HG02642 (cell line): ENCODE data around the gene FAM170B.

Experiments used
- ATAC-seq: cut with Tn5 transposase; IDR thresholded peaks from one replicate; pipeline ENCODE4 v1.9.1; 2021; ENCODE audit warnings: mild to moderate bottlenecking; ENCODE audit not compliant: unreplicated experiment, poor library complexity

Gene FAM170B

DNA sequence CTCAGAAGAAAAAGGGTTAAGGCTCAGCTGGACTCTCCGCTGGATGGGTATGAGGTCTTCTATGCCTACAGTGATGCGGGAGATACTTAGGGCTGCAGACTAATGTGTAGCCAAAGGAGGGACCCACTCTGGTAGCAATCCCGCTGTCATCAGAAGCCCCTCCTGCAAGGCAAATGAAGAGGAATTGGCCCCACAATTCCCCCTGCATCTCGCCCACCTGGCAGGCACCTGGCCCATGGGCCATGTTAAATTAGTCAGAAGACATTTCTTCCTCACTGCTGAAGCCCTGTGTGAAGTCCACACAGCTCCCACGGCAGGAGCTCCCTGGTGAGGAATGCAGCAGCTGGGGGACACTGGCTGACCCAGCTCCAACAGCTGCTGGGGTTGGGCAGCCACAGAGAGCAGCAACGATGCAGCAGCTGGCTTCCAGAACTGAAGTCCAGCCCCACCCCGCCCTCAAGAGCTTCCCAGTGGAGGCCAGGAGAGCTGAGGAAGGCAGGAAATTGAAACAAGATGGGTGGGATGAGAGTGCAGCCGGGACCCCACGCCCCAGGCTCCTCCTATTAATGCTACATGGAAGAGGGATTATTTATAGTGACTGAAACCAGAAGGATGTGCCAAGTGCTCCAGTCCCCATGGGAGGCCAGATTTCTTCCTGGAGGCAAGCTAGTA, 24.0 kb downstream of the FAM170B start:
- ATAC-seq: no peak

DNA sequence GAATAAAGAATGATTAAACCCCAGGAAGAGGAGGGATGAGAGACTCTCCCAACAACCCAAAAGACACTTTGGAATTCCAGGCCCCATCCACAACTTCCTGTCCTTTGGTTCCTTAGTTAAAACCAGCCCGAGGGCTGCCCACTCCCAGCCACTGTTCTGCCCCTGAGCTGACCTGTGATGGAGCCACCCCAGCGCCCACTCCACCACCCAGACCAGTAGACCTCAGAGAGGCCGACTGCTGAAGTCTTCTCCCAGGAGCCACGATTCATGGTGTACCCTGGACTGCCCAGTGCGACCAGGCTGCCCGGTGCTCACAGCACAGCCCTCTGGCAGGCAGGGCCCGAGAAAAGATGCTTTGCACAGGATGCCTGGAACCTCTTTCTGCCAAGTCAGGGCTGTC, 25.2 kb downstream of the FAM170B start:
- no peak for ATAC-seq

DNA sequence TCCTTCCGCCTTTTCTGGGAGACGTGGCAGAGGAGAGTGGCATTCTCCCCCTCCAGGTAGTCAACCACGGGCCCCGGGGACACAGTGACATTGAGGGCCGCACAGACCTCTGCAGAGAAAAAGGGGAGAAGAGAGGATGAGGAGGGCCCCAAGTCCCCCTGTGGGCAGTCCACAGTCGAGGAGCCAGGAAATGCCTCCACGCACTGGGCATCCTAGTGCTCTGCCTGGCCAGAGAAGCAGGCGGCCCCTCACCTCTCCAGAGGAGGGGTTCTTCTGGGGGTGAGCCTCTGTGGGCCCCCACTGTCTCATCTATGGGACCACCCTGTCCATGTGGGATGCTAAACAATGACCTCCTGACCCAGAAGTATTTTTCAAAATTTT, 25.9 kb downstream of the FAM170B start:
- ATAC-seq: no peak

DNA sequence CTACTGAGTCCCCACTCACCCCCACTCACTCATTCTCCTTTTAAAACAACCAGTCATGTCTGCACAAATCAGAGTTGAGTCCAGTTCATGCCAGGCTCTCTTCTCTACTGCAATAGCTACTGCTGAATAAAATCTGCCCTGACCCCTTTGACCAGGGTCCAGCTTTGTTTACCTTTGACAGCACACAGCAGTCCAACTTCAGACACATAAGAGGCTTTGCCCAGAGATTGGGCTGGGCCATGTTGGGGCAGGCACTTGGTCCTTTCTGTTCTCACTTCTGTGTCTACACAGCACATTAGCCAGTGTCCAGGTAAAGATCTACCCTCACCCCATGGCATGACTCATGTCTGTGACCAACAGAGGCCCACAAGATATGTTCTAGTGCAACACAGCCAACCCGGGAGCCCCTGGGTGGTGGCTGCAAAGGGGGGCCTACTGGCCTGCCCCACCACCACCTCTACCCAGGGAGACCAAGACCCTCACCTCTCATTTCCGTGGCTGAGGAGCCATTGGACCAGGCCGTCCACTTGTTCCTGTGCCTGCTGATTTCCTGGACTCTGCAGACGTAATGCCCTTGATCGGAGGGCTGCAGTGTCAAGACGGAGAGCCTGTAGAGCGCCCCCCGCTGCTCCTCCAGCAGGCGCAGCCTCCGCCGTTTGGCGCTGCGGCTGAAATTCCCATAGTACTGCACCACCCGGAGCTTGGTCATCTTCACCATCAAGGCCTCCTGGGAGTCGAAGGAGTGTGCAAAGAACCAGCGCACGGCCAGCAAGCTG, 26.5 kb downstream of the FAM170B start:
- ATAC-seq: no peak

DNA sequence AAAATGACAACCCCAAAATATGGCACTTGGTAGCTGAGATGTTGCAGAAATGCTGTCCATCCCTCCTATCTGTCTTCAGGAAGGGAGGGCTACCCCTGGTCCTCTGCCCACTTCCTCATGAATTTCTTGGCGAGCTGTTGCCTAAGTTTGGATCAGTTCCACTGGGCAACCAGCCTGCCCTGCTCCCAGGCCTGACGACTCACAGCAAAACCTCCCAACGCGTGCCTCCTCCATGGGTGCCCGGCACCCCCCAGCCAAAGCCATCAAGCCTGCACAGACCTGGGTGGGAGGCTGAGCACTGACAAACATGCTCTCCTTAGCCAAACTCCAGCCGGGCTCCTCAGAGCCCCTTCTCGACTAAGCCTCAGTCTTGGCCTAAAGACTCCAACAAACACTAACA, 27.4 kb downstream of the FAM170B start:
- ATAC-seq: no peak

DNA sequence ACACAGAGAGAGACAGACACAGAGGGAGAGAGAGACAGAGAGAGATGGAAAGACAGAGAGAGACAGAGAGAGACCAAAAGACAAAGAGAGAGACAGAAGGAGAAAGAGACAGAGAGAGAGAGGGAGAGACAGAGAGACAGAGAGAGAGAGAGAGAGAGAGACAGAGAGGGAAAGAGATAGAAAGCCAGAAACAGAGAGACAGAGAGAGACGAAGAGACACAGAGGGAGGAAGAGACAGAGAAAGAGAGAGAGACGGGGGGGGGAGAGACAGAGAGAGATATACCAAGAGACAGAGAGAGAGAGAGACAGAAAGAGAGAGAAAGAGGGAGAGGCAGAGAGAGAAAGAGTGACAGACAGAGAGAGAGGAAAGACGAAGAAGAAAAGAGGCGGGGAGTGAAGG, 28.7 kb downstream of the FAM170B start:
- no peak for ATAC-seq

DNA sequence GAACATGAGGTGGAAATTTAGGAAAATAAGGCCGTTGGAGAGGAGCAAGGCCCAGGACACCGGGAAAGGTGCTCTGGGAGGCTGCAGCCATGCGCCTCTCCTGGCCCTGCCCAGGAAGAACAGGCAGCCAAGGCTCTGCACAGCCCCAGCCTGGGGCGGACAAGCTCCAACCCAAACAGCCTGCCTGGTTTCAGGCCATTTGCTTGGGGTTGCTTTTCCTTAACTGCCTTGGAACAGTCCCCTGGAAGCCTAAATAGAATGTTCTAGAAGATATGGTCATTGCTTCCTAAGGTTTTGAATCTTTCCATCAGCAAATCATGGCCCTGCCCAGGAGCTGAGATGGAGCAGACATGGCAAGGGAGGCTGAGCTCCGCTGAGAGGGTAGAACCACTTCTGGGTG, 29.5 kb downstream of the FAM170B start:
- no peak for ATAC-seq

DNA sequence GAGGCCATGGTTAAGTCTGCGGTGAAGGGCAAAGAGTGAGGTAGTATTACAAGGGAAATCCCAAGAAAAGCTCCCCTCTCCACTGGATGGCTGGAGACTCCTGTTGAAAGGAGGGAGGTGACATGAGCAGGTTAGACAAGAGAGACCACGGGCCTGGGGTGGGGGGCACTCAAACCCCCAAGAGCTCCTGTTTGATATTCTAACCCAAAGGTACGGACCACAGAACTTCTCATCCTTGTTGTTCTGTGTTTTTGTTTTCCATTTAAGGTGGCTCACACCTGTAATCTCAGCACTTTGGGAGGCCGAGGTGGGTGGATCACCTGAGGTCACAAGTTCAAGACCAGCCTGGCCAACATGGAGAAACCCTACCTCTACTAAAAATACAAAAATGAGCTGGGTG, 30.1 kb downstream of the FAM170B start:
- no peak for ATAC-seq

DNA sequence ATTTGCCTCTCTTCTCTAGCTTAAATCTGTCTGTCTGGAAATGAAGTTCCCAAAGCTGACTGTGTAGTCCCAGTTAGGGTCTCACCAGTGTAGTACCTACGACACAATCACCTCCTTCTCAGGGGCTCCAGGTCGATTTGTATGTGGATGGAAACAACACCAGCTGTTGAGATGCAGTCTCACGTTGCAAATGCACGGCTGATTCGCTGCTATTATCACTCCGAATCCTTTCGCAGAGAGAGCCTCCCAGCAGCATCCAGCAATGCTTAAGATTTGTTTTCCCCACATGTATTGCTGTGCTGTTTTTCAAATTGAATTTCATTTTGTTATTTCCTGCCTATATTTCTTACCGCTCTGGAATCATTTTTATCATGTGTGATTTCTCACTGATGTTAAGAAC, 34.8 kb downstream of the FAM170B start:
- no peak for ATAC-seq

DNA sequence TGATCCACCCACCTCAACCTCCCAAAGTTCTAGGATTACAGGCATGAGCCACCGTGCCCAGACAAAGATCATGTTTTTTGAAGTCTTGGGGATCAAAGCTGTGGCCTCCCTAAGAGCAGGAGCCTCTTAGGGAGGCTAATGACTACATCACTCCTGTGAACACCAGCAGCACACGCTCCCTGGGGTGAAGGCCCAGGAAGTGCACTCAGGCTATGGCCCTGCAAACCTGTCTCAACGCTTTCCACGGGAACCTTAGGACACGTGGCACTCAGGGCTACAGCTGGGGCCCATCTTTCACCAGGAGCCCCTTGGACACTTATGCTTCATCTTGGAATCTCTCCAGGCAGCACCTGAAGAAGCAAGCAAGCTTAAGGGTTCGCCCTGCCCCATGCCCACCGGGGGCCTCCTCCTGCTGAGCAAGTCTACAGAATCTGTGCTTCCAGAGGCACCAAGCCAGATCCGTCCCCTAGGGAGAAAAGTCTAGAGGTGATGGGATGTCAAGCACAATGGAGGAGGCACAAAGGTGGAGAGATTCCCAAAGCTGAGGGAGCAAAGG, 36.9 kb downstream of the FAM170B start:
- no peak for ATAC-seq

DNA sequence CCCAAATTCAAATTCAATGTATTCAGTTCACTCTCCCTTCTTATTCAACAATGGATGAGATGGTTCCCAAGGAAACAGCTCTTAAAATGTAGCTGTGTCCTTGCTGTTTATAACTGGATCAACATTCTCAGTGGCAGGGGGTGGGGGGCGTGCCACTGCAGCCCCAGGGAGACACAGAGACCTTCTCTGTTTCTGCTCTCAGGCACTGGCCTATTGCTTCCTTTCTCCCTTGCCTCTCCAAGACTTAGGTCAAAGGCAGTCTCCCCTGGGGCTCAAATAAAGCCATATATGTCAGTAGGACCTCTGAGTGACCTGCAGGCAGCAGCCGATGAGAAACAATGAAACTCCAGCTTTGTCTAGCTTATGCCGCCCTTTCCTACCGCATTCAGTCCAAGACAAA, 39.2 kb downstream of the FAM170B start:
- no peak for ATAC-seq

DNA sequence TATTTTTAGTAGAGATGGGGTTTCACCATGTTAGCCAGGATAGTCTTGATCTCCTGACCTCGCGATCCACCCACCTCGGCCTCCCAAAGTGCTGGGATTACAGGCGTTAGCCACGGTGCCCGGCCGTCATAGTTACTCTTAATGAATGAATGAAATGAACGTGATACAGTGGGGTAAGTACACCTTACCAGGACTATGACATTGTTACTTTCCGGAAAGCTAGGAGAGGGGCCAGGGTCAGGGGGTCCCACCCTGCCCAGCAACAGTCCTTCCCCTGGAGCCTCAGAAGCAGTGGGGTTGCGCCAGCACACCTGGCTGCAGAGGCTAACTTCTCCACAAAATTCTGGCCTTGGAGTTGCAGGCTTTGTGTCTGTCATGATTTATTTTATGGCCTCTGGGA, 39.9 kb downstream of the FAM170B start:
- ATAC-seq: no peak

DNA sequence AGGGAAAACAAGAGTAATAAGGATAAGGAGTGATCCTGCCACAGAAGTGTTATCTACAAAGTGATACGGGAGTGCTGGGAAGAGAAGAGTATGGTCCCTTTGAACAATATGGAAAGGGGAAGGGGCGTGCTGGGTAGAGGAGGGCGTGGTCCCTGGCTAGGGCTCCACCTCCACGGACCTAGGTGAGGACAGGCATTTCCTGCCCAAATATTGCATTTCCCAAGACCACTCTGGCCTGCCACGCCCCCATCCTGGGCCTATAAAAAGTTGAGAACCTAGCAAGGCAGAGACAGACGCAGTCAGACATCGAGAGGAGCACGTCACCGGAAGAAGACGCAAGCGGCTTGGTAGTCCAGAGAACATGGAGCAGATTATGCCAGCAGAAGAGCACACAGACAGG, 41.3 kb downstream of the FAM170B start:
- ATAC-seq: no peak

DNA sequence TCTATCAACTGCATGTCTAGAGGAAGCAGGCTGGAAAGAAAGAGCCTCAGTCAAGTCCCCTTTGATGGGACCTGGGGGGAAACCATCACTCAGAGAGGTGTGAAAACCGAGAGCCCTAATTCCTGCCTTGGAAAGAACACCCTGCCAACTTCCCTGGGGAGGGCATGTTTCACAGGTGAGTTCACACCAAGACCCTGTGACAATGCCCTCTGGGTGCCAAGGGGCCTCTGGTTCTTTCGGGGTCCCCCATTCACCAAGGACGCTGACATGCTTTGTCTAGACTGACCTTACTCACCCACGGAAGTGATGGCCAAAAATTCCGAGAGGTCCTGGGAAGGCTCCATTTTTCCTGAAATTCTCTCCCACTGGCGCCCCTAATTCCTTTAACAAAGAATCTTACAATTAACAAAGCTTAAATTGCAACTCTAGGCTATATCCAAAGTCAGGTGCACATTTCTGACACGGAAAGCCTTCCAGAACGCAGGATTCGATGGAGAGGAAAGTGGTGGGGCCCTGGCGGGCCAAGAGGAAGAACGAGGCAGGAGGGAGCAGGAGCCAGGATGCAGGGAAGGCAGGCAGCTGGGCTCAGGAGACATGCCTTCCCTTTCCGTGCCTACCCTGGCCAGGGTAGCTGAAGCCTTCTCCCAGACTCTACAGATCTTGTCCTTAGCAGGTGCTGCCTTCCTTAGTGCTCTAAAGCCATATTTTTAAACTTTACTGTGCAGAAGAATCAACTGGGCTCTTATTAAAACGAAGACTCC, 42.2 kb downstream of the FAM170B start:
- no peak for ATAC-seq

DNA sequence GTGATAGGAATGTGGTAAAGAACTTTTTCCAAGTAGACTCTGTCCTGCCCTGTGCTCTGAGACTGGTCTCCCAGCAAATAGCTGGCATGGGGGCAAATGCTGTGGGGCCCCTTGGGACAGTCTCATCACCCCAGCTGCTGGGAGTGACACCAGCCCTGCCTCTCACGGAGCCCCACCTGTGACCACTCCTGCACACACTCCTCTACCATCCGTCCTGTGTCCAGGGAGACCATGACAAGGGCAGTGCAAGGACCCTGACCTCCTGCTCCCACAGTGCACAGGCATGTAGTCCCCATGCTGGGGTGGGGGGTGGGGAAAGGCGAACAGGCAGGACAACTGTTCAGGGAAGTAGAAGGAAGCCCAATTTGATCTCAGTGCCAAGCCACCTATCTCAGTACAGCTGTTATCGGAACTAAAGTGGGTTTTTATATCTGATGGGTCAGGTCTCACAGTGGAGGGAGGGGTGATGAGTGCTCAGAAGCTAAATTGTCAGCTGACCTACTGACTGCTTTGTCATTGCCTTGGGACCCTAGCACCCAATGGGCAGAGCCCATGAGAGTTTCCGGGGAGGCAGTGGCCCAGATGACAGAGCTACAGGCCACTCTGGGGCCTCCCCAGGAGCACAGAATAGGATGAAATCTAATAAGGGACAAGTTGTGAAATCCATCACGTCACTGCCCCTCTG, 43.0 kb downstream of the FAM170B start:
- no peak for ATAC-seq

DNA sequence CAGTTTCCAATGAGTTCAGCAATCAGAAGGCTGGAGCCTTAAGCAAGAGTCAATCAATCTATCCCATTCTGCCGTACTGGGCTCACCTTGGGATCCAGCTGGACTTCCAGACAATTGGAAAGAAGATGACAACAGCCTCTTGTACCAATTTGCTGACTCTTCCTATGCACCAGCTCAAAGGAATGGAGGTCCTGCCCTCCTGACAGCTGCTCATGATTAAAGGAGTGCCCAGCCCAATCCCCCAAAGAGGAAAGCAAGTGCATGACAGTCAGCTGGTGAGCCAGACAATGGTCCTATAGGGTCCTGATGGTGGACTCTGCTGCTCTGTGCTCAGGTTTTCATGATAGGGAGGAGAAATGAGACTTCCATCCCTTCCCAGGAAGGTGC, 43.6 kb downstream of the FAM170B start:
- ATAC-seq: no peak

DNA sequence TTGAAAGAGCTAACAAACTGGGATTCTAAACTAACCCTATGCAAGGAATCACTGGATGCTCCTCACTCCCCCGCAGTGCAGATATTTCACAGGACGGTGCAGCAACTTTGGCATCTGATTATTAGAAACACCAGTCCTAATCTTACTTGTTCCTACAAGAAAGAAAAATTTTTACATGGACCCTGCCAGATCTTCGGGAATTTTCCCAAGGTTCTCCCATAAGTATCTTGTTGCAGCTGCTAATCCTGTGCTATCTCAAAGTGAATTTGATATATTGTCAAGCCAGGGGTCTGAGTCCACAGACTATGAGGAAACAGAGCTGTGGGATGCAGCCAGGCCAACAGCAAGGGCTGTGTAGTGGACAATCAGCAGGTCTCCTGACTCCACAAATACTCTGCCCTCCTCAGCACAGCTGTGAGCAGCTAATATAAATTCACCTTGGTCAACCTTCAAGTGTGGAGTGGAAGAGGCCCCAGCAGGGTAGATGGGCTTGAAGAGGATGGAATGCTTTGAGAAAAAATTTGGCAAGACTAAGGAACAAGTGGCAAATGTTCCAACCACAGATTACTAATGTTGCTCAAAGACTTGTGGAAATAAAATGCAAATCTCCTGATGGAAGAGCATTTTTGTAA, 44.1 kb downstream of the FAM170B start:
- no peak for ATAC-seq

DNA sequence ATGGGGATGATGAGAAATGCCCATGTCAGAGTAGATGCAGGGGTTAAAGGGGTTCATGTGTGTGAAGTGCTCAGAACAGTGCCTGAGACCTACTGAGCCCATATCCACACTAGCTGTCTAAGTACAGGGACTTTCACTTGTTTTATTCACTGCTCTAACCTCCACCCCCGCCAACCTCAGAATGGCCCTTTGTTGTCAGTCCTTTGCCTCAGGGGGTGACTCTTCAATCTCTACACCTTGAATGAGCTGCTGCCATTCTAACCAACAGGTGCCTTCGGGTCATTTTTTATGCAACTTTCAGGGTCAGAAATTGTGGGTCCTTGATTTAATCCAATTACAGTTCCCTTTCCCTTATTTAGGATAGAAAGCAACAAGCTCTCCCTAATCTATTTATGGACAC, 44.7 kb downstream of the FAM170B start:
- ATAC-seq: no peak

DNA sequence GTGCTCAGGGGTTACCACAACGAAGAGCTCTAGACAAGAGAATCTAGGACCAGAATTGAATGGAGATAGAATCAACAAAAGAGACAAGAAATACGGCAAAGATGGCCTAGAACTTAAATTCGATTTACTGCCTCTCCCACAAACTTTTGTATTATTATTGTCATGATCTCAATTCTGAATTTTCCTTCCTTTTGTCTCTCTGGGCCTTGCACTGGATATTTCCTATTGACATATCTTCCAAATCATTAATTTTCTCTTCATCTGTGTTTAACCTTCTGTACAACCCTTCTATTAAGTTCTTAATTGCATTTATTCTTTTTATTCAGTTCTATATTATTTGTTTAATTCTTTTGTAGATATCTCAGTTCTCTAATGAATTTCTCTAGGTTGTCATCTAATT, 46.9 kb downstream of the FAM170B start:
- ATAC-seq: no peak

DNA sequence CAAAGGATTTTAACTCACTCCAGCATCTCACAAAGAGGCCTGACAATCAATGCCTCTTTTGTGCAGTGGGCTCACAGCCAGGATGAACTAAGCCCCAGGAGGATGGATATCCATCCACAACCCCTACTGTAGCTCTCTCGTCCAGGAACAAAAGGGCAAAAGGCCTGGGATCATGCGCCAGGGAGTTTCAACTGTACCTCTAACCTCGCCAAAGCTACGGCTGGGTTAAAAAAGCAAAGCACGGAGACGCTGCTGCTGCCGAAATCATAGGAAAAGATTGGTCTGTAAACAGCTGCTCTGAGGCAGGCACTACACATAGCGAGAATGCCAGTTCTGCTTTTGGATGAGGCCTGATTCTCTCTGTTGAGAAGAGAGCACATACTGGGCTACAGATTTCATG, 50.6 kb downstream of the FAM170B start:
- ATAC-seq: no peak
